Measurements from ENCODE around the gene GZMM.

GRCh38 chr19:496112-496665 is 47.7 kb upstream of the GZMM start, which contains the start of gene MADCAM1:
- no peak for TF ChIP-seq EP300 (IDR thresholded peaks at IDR 0.05)
- TF ChIP-seq, protein P1, sequence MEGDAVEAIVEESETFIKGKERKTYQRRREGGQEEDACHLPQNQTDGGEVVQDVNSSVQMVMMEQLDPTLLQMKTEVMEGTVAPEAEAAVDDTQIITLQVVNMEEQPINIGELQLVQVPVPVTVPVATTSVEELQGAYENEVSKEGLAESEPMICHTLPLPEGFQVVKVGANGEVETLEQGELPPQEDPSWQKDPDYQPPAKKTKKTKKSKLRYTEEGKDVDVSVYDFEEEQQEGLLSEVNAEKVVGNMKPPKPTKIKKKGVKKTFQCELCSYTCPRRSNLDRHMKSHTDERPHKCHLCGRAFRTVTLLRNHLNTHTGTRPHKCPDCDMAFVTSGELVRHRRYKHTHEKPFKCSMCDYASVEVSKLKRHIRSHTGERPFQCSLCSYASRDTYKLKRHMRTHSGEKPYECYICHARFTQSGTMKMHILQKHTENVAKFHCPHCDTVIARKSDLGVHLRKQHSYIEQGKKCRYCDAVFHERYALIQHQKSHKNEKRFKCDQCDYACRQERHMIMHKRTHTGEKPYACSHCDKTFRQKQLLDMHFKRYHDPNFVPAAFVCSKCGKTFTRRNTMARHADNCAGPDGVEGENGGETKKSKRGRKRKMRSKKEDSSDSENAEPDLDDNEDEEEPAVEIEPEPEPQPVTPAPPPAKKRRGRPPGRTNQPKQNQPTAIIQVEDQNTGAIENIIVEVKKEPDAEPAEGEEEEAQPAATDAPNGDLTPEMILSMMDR (IDR thresholded peaks at IDR 0.05), result no peak
